GM18951 (cell line): ENCODE results near the gene ABHD12B.

Experiments used
- POLR2A ChIP-seq: IDR thresholded peaks from 4 replicates; pipeline ENCODE4 v1.6.1; 2011; ENCODE audit warnings: mild to moderate bottlenecking; ENCODE audit not compliant: insufficient read length, insufficient read depth; ENCODE audit errors: extremely low read depth
- in situ Hi-C: fragments of 300-500 bp; cut with MboI; formaldehyde crosslinking; loops from one replicate; pipeline ENCODE4 v1.12.0; 2022; ENCODE audit warnings: low sequenced_read_pairs, mixed read lengths, inconsistent platforms; ENCODE audit not compliant: unreplicated experiment

Gene ABHD12B

DNA sequence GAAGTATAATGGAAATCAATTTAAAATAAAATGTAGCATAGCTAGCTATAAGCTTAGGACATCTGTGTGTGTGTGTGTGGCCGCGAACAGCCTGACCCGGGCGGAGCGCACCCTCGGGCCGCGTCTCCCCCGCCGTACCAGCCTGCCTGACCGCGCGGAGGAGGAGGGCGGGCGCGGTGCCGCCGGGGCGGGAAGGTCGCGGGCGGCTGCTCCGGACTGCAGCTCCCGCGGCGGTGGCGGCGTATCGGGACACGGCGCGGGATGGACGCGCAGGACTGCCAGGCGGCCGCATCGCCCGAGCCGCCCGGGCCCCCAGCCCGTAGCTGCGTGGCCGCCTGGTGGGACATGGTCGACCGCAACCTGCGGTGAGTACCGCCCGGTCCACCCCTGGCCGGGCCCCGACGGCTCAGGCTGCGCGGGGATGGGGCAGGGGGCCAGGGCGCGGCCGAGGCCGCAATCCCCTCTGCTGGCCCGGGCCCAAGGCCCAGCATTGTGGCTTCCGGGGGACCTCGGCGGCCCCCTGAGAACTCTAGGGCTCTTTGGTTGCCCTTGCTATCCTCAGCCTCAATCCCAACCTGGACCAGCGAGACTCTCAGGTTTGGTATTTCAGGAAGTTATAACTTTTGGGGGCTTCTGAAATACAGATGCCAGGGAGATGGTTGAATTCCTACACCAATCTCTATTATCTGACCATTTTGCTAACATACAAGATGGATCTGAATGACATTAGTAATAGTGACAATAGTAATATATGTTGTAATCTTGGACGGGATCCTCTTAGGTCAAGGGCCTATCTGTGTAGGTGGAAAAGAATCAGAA is at the start of gene ABHD12B:
Gene ABHD12B (plus strand): TSS at position 140 of the 819 bp plus-strand sequence. CDS start 122 bp downstream, at position 262.
- in situ Hi-C loops, result no loop called here
- no peak for TF ChIP-seq POLR2A

DNA sequence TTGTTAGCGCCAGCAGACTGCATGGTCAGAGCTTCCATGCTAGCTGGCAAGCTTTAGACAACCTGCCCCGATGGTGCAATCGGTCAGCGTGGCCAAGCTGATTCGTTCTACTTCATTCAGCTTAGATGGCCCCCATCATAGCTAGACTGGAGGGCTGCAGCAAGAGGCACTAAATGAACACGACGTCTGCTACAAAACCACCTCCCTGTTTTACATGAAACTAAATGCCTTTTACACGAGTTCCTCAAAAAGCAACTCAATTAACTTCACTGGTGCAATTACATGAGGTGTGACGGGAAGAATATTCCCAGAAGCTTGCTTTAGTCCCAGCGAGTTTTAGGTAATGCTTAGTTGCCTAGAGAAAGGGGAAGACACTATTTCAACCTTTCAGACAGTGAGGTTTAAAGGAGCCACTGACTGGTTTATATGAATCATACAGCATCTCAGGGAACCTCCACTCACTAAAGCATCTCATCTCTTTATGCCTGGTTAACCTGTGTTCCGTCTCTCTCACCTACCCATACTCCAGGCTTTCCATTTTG is 49.3 kb upstream of the ABHD12B start:
- no peak for TF ChIP-seq POLR2A
- in situ Hi-C loops, result no loop called here

- no peak for TF ChIP-seq POLR2A
- in situ Hi-C loops, result no loop called here
These were observed 48.6 kb upstream of the ABHD12B start for GRCh38 chr14:50823051-50823761.

DNA sequence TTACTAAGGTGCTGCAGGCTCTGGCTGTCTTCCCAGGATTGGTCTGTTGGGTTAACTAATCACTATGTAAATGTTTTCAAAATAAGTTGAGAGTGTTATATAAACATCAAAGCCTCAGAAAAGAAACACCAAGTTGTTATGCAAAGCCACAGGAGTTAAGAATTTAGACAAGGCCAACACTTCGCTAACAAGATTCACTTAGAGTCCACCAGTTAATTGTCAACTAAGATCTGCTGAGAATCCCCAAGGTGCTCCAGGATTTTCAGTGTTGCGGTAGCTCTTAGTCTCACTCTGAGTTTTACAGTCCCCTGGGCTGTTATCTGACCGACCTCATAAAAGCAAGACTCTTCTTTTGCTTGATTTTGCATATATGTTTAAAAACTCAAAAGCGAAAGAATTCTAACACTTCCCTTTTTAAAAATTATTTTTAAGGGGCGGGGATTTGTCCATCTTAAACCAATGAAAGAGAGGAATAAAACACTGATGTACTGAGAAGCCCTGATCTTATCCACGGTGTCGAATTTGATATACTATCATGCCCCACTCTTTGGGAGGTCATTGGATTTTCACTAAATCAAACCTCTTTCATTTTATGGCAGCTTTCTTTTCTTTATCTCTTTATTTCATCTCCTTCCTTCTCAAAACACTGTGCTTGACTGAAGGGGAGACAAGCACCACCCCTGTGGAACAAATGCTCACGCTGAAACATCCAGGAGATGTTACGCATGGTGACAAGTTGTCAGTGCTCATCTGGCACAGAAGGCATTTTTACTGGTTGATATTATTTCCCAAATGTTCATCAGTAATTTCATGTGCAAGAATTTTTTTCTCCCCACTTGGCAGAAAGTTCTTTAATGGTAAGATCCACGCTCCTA is 47.9 kb upstream of the ABHD12B start:
- TF ChIP-seq POLR2A, result peak; percentile 42
- in situ Hi-C loops, result no loop called here

GRCh38 chr14:50825307-50825706 is 46.5 kb upstream of the ABHD12B start:
- in situ Hi-C loops, result no loop called here
- no peak for TF ChIP-seq POLR2A

GRCh38 chr14:50826681-50827080 is 45.2 kb upstream of the ABHD12B start:
- in situ Hi-C loops, result no loop called here
- no peak for TF ChIP-seq POLR2A

- in situ Hi-C loops, result no loop called here
- no peak for TF ChIP-seq POLR2A
These were observed 42.9 kb upstream of the ABHD12B start for GRCh38 chr14:50828721-50829488.

DNA sequence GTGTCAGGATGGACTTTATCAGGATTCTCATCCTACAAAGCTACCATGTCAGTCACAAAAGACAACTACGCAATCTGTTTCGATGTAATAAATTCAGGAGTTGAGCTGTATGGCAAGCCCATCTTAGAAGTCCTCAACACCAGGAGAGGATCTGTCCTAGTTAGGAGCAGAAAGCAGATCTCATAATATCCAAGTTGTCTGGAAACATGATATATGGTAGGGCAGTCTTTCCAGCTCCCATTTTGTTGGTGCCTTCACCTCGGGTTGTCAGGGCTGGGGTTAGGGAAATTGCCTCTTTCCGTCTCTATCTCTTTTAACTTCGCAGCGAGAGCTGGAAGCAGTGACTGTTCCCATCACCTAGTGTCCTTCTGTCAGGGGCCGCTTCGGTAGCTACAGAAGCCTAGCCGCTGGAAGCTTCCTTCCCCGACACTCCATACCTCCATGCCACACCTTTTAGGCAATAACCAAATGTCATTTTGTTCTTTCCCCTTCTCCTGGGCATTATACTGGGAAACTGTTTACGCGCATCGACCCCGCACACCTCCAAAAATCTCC is 42.3 kb upstream of the ABHD12B start:
- in situ Hi-C loops, result no loop called here
- no peak for TF ChIP-seq POLR2A

DNA sequence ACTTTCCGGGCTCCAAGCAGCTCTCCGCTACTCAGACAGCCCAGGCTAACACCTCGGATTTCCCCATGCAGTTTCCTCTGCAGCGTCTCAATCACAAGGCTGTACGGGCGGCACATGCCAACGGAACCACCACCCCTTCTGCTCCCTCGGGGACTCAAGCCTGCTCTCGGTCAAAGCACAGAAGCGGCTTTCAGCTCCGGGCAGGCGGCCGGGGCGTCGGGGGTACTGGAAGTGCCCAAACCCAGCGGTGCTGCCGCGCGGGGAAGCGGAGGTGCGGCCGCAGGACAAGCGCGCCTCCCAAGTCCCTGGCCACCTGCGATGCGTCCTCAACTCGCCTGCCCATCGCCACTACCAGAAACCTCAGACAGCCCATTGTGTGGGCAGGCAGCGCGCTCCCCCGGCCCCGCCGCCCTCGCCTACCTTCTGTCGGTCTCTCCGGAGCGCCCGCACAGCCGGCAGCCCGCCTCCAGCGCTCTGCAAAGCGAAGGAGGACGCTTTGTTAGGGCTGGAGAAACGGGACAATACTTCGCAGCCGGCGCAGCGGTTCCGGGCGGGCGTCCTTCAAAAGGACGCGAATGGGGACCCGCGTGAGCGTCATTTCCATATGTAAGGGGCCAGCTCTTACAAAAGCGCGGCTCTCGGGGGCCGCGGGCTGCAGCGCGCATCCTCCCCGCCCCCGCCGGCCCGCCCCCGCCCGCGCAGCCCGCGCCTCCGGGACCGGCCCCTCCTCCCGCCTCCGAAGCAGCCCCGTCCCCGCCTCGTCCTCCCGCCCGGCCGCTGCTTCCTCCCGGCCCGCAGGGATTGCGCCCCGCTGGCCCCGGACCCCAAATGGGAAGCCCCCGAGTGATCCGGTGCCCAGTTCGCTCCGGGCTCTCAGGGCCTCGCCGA is 41.6 kb upstream of the ABHD12B start:
- in situ Hi-C loops, result no loop called here
- TF ChIP-seq POLR2A, result no peak

- TF ChIP-seq POLR2A, result peak; percentile 83
- in situ Hi-C loops, result no loop called here
These were observed 40.7 kb upstream of the ABHD12B start, which contains the start of gene NIN for GRCh38 chr14:50830932-50831725. Gene NIN (minus strand): TSS chr14:50831162. CDS start chr14:50822056, 9,106 bp downstream.

DNA sequence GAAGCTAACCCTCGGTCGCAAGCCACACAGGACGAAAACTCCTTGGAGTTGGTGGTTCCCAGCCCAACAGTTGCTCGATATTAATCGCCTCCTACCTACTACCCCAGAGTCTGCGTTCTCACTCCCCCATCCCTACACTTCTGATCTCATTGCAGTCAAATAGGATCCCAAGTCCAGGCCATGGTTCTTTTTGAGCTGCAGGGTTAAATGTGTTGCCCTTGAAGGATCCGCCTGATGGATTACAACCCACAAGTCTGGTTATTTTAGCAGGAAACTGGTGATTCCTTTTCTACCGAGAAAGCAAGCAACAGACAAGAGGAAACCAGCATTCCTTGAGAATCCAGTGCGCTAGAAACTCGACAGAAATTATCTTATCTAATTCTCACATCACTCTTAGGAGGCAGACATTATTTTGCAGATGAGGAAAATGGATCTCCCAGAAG is 40.1 kb upstream of the ABHD12B start:
- in situ Hi-C loops, result no loop called here
- no peak for TF ChIP-seq POLR2A
